GM23338 (cell line): ENCODE measurements around the gene MXRA7.

Source experiments
- CREB1 ChIP-seq: fragments of 250-450 bp; sonication (Bioruptor Pico); IDR thresholded peaks from 2 replicates; pipeline ENCODE4 v1.5.0; 2020; ENCODE audit warnings: low read depth, mild to moderate bottlenecking, moderate library complexity
- EZH2 ChIP-seq: fragments of 200-600 bp; sonication (generic); IDR thresholded peaks from one replicate; pipeline ENCODE4 v1.8.0; 2017; ENCODE audit warnings: antibody characterized with exemption, mild to moderate bottlenecking, low read depth; ENCODE audit not compliant: unreplicated experiment
- EZH2phosphoT487 ChIP-seq: fragments of 200-600 bp; sonication (generic); IDR thresholded peaks from one replicate; pipeline ENCODE4 v1.8.1; 2018; ENCODE audit warnings: antibody characterized with exemption; ENCODE audit not compliant: unreplicated experiment
- JUNB ChIP-seq: IDR thresholded peaks from one replicate; pipeline ENCODE4 v1.6.1; 2016; ENCODE audit warnings: antibody characterized with exemption; ENCODE audit not compliant: unreplicated experiment
- POLR2AphosphoS5 ChIP-seq: IDR thresholded peaks from 2 replicates; pipeline ENCODE4 v1.6.1; 2016; ENCODE audit warnings: antibody characterized with exemption, low read depth
- ZNF462 ChIP-seq: fragments of 250-450 bp; sonication (Bioruptor Pico); IDR thresholded peaks from 2 replicates; pipeline ENCODE4 v1.5.0; 2020; ENCODE audit warnings: mild to moderate bottlenecking, moderate library complexity
- TF ChIP-seq, protein P1 (sequence below), 2 experiments: fragments of 200-600 bp in 1 of 2; sonication (generic) in 1 of 2; conservative IDR thresholded peaks; 2 replicates each; pipeline versions ENCODE4 v1.5.1 to v1.6.1; 2016 to 2017; ENCODE audit warnings: antibody characterized with exemption in 2 of 2, low read depth in 2 of 2, mild to moderate bottlenecking in 2 of 2, moderate library complexity in 1 of 2
- TF ChIP-seq, protein P2 (sequence below): IDR thresholded peaks from one replicate; pipeline ENCODE4 v1.6.1; 2018; ENCODE audit warnings: antibody characterized with exemption; ENCODE audit not compliant: unreplicated experiment

GRCh38 chr17:76714822-76715495 is 4.2 kb upstream of the MXRA7 start:
- TF ChIP-seq, protein P1, sequence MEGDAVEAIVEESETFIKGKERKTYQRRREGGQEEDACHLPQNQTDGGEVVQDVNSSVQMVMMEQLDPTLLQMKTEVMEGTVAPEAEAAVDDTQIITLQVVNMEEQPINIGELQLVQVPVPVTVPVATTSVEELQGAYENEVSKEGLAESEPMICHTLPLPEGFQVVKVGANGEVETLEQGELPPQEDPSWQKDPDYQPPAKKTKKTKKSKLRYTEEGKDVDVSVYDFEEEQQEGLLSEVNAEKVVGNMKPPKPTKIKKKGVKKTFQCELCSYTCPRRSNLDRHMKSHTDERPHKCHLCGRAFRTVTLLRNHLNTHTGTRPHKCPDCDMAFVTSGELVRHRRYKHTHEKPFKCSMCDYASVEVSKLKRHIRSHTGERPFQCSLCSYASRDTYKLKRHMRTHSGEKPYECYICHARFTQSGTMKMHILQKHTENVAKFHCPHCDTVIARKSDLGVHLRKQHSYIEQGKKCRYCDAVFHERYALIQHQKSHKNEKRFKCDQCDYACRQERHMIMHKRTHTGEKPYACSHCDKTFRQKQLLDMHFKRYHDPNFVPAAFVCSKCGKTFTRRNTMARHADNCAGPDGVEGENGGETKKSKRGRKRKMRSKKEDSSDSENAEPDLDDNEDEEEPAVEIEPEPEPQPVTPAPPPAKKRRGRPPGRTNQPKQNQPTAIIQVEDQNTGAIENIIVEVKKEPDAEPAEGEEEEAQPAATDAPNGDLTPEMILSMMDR (conservative IDR thresholded peaks at IDR 0.05; ENCODE audit: low read depth in 2 of 2) = peak; percentile 80 to 95
- TF ChIP-seq CREB1 (CRISPR knock-in tag) (no peak), EZH2 (no peak), POLR2AphosphoS5 (no peak), ZNF462 (CRISPR knock-in tag) (no peak), EZH2phosphoT487 (no peak), JUNB (no peak)
- TF ChIP-seq, protein P2, sequence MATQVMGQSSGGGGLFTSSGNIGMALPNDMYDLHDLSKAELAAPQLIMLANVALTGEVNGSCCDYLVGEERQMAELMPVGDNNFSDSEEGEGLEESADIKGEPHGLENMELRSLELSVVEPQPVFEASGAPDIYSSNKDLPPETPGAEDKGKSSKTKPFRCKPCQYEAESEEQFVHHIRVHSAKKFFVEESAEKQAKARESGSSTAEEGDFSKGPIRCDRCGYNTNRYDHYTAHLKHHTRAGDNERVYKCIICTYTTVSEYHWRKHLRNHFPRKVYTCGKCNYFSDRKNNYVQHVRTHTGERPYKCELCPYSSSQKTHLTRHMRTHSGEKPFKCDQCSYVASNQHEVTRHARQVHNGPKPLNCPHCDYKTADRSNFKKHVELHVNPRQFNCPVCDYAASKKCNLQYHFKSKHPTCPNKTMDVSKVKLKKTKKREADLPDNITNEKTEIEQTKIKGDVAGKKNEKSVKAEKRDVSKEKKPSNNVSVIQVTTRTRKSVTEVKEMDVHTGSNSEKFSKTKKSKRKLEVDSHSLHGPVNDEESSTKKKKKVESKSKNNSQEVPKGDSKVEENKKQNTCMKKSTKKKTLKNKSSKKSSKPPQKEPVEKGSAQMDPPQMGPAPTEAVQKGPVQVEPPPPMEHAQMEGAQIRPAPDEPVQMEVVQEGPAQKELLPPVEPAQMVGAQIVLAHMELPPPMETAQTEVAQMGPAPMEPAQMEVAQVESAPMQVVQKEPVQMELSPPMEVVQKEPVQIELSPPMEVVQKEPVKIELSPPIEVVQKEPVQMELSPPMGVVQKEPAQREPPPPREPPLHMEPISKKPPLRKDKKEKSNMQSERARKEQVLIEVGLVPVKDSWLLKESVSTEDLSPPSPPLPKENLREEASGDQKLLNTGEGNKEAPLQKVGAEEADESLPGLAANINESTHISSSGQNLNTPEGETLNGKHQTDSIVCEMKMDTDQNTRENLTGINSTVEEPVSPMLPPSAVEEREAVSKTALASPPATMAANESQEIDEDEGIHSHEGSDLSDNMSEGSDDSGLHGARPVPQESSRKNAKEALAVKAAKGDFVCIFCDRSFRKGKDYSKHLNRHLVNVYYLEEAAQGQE = no peak
